Loucy (cell line): ENCODE results near the gene ERBB3.

ENCODE experiments used
- CTCF ChIP-seq: fragments of 200-600 bp; sonication (generic); conservative IDR thresholded peaks from 2 replicates; pipeline ENCODE4 v1.5.1; 2014; ENCODE audit warnings: mild to moderate bottlenecking, antibody characterized with exemption, low read length
- EZH2phosphoT487 ChIP-seq: fragments of 200-600 bp; IDR thresholded peaks from 2 replicates; pipeline ENCODE4 v1.6.1; 2018; ENCODE audit warnings: antibody characterized with exemption, mild to moderate bottlenecking, moderate library complexity, borderline replicate concordance

GRCh38 chr12:56145217-56145616 lies 65.3 kb downstream of the ERBB3 start:
- TF ChIP-seq CTCF, result no peak
- TF ChIP-seq EZH2phosphoT487, result no peak
